CD8-positive, alpha-beta memory T cell (primary cell): ENCODE measurements around the gene SREK1. TPM values are rescaled to one million over a fixed set of nuclear protein-coding genes. Genes with fewer than 3 reads are reported as not detected.

Source experiments
- CTCF ChIA-PET: fragments of 350-600 bp; sonication (Branson Sonifier 250); formaldehyde crosslinking; loops from one replicate; lab custom pipeline; 2021; ENCODE audit warnings: antibody characterized with exemption; lab: Charles Lee
- POLR2A ChIA-PET: fragments of 350-600 bp; sonication (Branson Sonifier 250); formaldehyde crosslinking; loops from one replicate; lab custom pipeline; 2021; ENCODE audit warnings: antibody characterized with exemption; lab: Charles Lee
- DNase-seq, 5 donors: peaks; one replicate each; pipeline versions ENCODE4 v3.0.0 to v3.0.0-alpha.2; 2020 to 2022; ENCODE audit warnings: mixed read lengths in 1 of 5
- H3K27ac ChIP-seq: one replicate; pipeline ENCODE4 v1.7.0; 2013; ENCODE audit warnings: low read depth, mild to moderate bottlenecking, low read length, moderate library complexity
- H3K27me3 ChIP-seq: 2 replicates; pipeline ENCODE4 v1.7.0; 2013; ENCODE audit warnings: low read length, mild to moderate bottlenecking; ENCODE audit not compliant: insufficient read depth, poor library complexity, severe bottlenecking
- H3K36me3 ChIP-seq: 2 replicates; pipeline ENCODE4 v1.7.0; 2013; ENCODE audit warnings: mild to moderate bottlenecking, low read length, moderate library complexity; ENCODE audit not compliant: insufficient read depth
- H3K4me1 ChIP-seq: 2 replicates; pipeline ENCODE4 v1.7.0; 2013; ENCODE audit warnings: mild to moderate bottlenecking, low read length, moderate library complexity; ENCODE audit not compliant: insufficient read depth
- H3K4me3 ChIP-seq: 2 replicates; pipeline ENCODE4 v1.7.0; 2013; ENCODE audit warnings: mild to moderate bottlenecking, low read length
- H3K9me3 ChIP-seq: 2 replicates; pipeline ENCODE4 v1.7.0; 2013; ENCODE audit warnings: mild to moderate bottlenecking, low read length
- H3K27ac Mint-ChIP-seq, 8 donors: one replicate each; pipeline ENCODE4 v1.8.0; 2020 to 2021; ENCODE audit warnings: mixed read lengths in 8 of 8, mild to moderate bottlenecking in 6 of 8, inconsistent platforms in 3 of 8, moderate library complexity in 3 of 8
- H3K27me3 Mint-ChIP-seq, 2 donors: one replicate each; pipeline ENCODE4 v1.8.0; 2020 to 2021; ENCODE audit warnings: mixed read lengths in 2 of 2, mild to moderate bottlenecking in 1 of 2, moderate library complexity in 1 of 2
- H3K36me3 Mint-ChIP-seq, 3 donors: one replicate each; pipeline ENCODE4 v1.8.0; 2020 to 2021; ENCODE audit warnings: mixed read lengths in 3 of 3, inconsistent platforms in 1 of 3, mild to moderate bottlenecking in 1 of 3
- H3K4me1 Mint-ChIP-seq, 3 donors: one replicate each; pipeline ENCODE4 v1.8.0; 2020 to 2021; ENCODE audit warnings: mixed read lengths in 3 of 3, inconsistent platforms in 1 of 3, mild to moderate bottlenecking in 1 of 3
- H3K4me3 Mint-ChIP-seq, 7 donors: one replicate each; pipeline ENCODE4 v1.8.0; 2020 to 2021; ENCODE audit warnings: mixed read lengths in 7 of 7, mild to moderate bottlenecking in 6 of 7, moderate library complexity in 4 of 7, inconsistent platforms in 2 of 7
- H3K9me3 Mint-ChIP-seq, 5 donors: one replicate each; pipeline ENCODE4 v1.8.0; 2020 to 2022; ENCODE audit warnings: mixed read lengths in 5 of 5, mild to moderate bottlenecking in 3 of 5, moderate library complexity in 2 of 5, inconsistent platforms in 1 of 5
- polyA plus RNA-seq: library from polyadenylated mRNA; unstranded; fragments of 300-500 nt; fragmentation: Illumina TruSeq; gene quantifications from one replicate; pipeline ENCODE4 v1.2.3, GENCODE V29; 2021
- total RNA-seq, 2 experiments: library from RNA; stranded (reverse); gene quantifications; one replicate each; pipeline ENCODE4 v1.2.3, GENCODE V29; 2021

Gene SREK1, protein sequence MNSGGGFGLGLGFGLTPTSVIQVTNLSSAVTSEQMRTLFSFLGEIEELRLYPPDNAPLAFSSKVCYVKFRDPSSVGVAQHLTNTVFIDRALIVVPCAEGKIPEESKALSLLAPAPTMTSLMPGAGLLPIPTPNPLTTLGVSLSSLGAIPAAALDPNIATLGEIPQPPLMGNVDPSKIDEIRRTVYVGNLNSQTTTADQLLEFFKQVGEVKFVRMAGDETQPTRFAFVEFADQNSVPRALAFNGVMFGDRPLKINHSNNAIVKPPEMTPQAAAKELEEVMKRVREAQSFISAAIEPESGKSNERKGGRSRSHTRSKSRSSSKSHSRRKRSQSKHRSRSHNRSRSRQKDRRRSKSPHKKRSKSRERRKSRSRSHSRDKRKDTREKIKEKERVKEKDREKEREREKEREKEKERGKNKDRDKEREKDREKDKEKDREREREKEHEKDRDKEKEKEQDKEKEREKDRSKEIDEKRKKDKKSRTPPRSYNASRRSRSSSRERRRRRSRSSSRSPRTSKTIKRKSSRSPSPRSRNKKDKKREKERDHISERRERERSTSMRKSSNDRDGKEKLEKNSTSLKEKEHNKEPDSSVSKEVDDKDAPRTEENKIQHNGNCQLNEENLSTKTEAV
- total RNA-seq (10 to 100 TPM; 51.1 to 54.7 TPM), polyA plus RNA-seq (21.8 TPM)

DNA sequence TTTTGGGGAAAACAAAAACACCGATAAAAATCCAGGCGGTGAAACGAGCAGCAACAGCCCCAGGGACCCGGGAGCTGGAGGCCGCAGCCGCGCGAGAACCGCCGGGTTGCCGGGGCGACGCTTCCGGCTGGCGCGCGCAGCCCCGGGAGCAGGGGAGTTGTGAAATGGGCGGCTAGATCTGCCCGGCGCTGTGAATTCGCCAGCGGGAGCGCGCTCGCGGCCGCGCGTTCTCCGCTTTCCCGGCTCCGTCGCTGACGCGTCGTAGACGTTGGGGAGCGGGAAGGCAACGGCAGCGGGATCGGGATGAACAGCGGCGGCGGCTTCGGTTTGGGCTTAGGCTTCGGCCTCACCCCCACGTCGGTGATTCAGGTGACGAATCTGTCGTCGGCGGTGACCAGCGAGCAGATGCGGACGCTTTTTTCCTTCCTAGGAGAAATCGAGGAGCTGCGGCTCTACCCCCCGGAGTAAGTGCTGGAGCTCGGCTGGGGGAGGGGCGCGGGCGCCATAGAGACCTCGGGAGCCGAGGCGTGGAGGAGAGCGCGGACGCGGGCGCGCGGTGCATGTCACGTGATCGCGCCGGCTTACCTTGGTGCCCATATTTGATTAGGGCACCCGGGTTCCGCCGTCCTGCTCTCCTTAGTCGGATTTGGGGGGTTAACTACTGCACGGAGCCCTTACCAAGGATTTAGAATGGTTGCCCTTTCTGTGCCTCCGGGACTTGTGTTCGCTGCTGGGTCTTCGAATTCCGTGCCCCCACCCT is at the start of gene SREK1:
TSS of gene SREK1 (plus strand) at position 227 of the 760 bp plus-strand sequence. CDS start at position 304, 77 bp downstream.
- CTCF ChIA-PET, result interaction anchor here (1.4 kb wide), 1 partner anchor 383 kb away, joined by 4 read pairs; no protein-coding TSS in a partner anchor
- Mint-ChIP-seq H3K4me1 (peaks cover 31 to 61% (median 40%) of the 10 kb centered on the region in 3 donors), H3K27ac (peak within 1 kb of the TSS; percentile 99 to 100 (median 100)), H3K9me3 (no peaks in the 10 kb centered on the region), H3K27me3 (peaks cover 0 to 4% of the 10 kb centered on the region in 2 donors), H3K4me3 (peak within 1 kb of the TSS; percentile 98 to 100 (median 99)), H3K36me3 (peaks cover 0 to 20% (median 1%) of the 10 kb centered on the region in 3 donors)
- peak; percentile 83 to 90 (median 87) for DNase-seq
- peak within 1 kb of the TSS; percentile 99 for H3K27ac ChIP-seq
- peak within 1 kb of the TSS; percentile 70 for H3K4me3 ChIP-seq
- no peaks in the 10 kb centered on the region for H3K9me3 ChIP-seq
- POLR2A ChIA-PET, result interaction anchor here (0.5 to 1.5 kb wide), 4 partner anchors 12 to 581 kb away, joined by 3 to 16 read pairs (median 7); partner anchors contain the start of genes CENPK, ERBIN and PPWD1
- H3K36me3 ChIP-seq, result no peaks in the 10 kb centered on the region
- H3K4me1 ChIP-seq, result peaks cover 39% of the 10 kb centered on the region
- H3K27me3 ChIP-seq, result no peaks in the 10 kb centered on the region

GRCh38 chr5:66100851-66101250 is 43.2 kb upstream of the SREK1 start:
- Mint-ChIP-seq H3K36me3 (peaks cover 3 to 32% (median 4%) of the 10 kb centered on the region in 3 donors), H3K27ac (no peak overlapping the region), H3K4me3 (no peak overlapping the region), H3K4me1 (no peaks in the 10 kb centered on the region), H3K27me3 (peaks cover 0 to under 1% of the 10 kb centered on the region in 2 donors), H3K9me3 (peaks cover 40 to 71% (median 63%) of the 10 kb centered on the region in 5 donors)
- H3K27ac ChIP-seq, result no peak overlapping the region
- H3K27me3 ChIP-seq, result no peaks in the 10 kb centered on the region
- no peak overlapping the region for H3K4me3 ChIP-seq
- H3K36me3 ChIP-seq, result no peaks in the 10 kb centered on the region
- ChIA-PET POLR2A (no interaction called here), CTCF (no interaction called here)
- DNase-seq, result no peak
- no peaks in the 10 kb centered on the region for H3K4me1 ChIP-seq
- no peaks in the 10 kb centered on the region for H3K9me3 ChIP-seq

DNA sequence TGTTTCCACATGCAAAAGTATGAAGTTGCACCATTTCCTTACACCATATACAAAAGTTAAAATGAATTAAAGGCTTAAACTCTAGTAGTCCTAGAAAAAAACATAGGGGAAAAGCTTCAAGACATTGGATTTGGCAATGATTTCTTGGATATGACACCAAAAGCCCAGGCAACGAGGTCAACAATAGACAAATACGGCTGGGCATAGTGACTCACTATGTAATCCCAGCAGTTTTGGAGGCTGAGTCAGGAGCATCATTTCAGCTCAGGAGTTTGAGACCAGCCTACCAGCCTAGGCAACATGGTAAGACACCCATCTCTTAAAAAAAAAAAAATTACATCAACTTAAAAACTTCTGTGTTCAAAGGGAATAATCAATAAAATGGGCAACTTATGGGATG is 30.9 kb upstream of the SREK1 start:
- peaks cover 0 to 18% (median 2%) of the 10 kb centered on the region in 3 donors for H3K36me3 Mint-ChIP-seq
- no peak overlapping the region for H3K4me3 Mint-ChIP-seq
- H3K4me3 ChIP-seq, result no peak overlapping the region

DNA sequence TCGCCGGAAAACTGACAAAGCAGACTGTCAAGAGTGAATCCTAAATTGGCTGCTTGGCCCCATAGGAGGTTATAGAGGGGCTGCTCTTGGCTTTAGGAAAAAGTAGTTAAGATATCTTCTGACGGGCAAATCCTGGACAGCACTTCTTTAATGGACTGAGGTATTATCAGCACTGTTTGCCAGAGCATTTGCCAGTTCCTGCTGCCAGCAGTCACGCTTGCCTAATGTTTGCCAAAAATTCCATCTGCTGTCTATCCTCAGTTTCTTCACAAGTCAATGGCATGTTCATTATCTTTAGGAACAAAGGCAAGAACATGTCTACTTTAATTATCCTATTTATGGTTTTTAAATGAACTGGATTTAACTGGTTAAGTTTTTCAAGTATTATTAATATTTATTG is 25.8 kb upstream of the SREK1 start:
- peaks cover 0 to 12% (median 7%) of the 10 kb centered on the region in 5 donors for H3K9me3 Mint-ChIP-seq
- peaks cover 8 to 10% of the 10 kb centered on the region in 2 donors for H3K27me3 Mint-ChIP-seq
- Histone ChIP-seq H3K36me3 (no peaks in the 10 kb centered on the region), H3K4me3 (no peak overlapping the region), H3K27me3 (no peaks in the 10 kb centered on the region), H3K9me3 (no peaks in the 10 kb centered on the region), H3K4me1 (no peaks in the 10 kb centered on the region), H3K27ac (no peak overlapping the region)
- no peak overlapping the region for H3K4me3 Mint-ChIP-seq
- H3K4me1 Mint-ChIP-seq, result no peaks in the 10 kb centered on the region
- ChIA-PET POLR2A (no interaction called here), CTCF (no interaction called here)
- no peak overlapping the region for H3K27ac Mint-ChIP-seq
- peaks cover 0 to 14% (median 4%) of the 10 kb centered on the region in 3 donors for H3K36me3 Mint-ChIP-seq
- DNase-seq, result no peak

More for the DNA sequence above, 30.9 kb upstream of the SREK1 start:
- H3K27me3 Mint-ChIP-seq, result peaks cover 0 to 5% of the 10 kb centered on the region in 2 donors
- ChIA-PET CTCF (no interaction called here), POLR2A (no interaction called here)
- H3K4me1 Mint-ChIP-seq, result no peaks in the 10 kb centered on the region
- Histone ChIP-seq H3K36me3 (no peaks in the 10 kb centered on the region), H3K4me1 (no peaks in the 10 kb centered on the region), H3K27me3 (no peaks in the 10 kb centered on the region), H3K9me3 (no peaks in the 10 kb centered on the region), H3K27ac (no peak overlapping the region)
- DNase-seq, result no peak
- H3K27ac Mint-ChIP-seq, result no peak overlapping the region
- peaks cover 20 to 51% (median 45%) of the 10 kb centered on the region in 5 donors for H3K9me3 Mint-ChIP-seq

DNA sequence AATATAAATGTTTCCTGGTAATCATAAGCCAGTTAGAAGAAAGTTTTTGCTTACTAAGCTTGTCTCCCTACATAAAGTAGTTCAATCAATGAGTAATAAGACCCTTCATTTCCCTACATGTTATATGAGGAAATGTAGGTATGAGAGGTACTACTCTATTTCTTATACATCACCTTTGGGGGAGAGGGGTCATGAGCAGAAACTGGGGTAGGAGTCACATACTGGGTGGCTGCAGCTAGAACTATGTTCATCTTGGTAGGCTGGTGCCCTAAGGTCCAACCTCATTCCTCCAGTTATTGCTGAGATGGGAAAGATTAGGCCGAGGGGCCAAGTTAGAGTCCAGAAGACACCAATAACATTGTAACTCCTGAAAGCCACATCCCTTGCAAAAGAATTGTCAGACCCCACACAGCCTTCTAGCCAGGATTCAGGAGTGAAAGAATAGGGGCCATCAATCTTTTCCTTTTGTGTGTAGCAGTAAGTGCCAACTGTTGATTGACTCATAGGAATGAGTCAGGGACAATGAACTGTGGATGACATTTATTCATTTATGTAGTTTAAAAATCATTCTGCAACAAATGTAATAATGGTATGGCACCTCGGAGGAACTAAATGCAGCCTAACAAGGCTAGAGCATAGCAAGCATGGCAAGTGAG is 21.6 kb upstream of the SREK1 start:
- no peaks in the 10 kb centered on the region for H3K36me3 ChIP-seq
- Mint-ChIP-seq H3K27me3 (peaks cover 4 to 11% of the 10 kb centered on the region in 2 donors), H3K9me3 (no peaks in the 10 kb centered on the region), H3K4me3 (no peak overlapping the region), H3K4me1 (no peaks in the 10 kb centered on the region), H3K27ac (peak overlapping the region in 1 of 8 donors; percentile 24), H3K36me3 (peaks cover 0 to 11% (median 2%) of the 10 kb centered on the region in 3 donors)
- POLR2A ChIA-PET, result no interaction called here
- no peak overlapping the region for H3K27ac ChIP-seq
- no peak for DNase-seq
- no peaks in the 10 kb centered on the region for H3K9me3 ChIP-seq
- H3K27me3 ChIP-seq, result no peaks in the 10 kb centered on the region
- CTCF ChIA-PET, result no interaction called here
- H3K4me3 ChIP-seq, result no peak overlapping the region
- H3K4me1 ChIP-seq, result no peaks in the 10 kb centered on the region

DNA sequence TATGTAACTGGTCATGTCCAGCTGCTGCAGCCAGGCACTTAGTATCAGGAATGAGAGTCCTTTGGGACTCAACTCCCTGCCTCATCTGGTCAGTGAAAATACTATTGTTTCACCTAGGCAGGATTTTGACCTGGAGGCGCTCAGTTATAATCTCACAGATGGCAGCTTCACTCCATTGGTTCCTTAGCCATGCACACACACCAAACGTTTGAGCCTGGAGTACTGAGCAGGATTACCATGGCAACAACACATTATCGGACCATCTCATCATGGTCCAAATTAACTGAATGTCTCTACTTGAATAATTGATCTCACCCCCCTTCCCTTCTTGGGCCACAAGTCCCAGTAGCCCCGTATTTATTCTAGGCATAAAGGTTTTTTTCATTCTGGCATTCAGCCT is 15.0 kb upstream of the SREK1 start:
- H3K27ac Mint-ChIP-seq, result no peak overlapping the region
- H3K27ac ChIP-seq, result no peak overlapping the region
- peaks cover 4 to 8% (median 6%) of the 10 kb centered on the region in 5 donors for H3K9me3 Mint-ChIP-seq
- H3K4me3 Mint-ChIP-seq, result no peak overlapping the region
- H3K27me3 Mint-ChIP-seq, result peaks cover 2 to 11% of the 10 kb centered on the region in 2 donors
- H3K27me3 ChIP-seq, result no peaks in the 10 kb centered on the region
- H3K4me3 ChIP-seq, result no peak overlapping the region
- no peaks in the 10 kb centered on the region for H3K9me3 ChIP-seq
- CTCF ChIA-PET, result no interaction called here
- H3K36me3 ChIP-seq, result no peaks in the 10 kb centered on the region
- no peaks in the 10 kb centered on the region for H3K4me1 Mint-ChIP-seq
- peaks cover 0 to 21% (median 2%) of the 10 kb centered on the region in 3 donors for H3K36me3 Mint-ChIP-seq
- no peak for DNase-seq
- no peaks in the 10 kb centered on the region for H3K4me1 ChIP-seq
- POLR2A ChIA-PET, result no interaction called here

DNA sequence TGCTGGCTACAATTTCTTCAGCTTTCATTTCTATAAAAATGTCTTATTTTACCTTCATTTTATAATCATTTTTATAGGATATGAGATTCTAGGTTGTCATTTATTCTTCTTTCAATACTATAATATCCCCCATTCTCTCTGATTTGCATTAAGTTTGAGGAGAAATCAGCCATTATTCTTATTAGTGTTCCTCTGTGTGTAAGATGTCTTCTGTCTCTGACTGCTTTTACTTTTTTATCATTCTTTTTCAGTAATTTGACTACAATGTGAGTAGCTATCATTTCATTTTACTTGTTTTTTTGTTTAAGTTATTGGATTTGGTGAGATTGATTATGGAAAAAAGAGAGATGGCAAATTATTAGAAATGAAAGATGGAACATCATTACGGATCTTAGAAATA is 13.6 kb upstream of the SREK1 start:
- no peak overlapping the region for H3K4me3 Mint-ChIP-seq
- CTCF ChIA-PET, result no interaction called here
- POLR2A ChIA-PET, result no interaction called here
- no peak for DNase-seq
- Histone ChIP-seq H3K27ac (no peak overlapping the region), H3K36me3 (no peaks in the 10 kb centered on the region), H3K9me3 (no peaks in the 10 kb centered on the region), H3K4me3 (no peak overlapping the region), H3K27me3 (no peaks in the 10 kb centered on the region), H3K4me1 (no peaks in the 10 kb centered on the region)
- H3K4me1 Mint-ChIP-seq, result no peaks in the 10 kb centered on the region
- H3K36me3 Mint-ChIP-seq, result peaks cover 0 to 21% (median 4%) of the 10 kb centered on the region in 3 donors
- H3K9me3 Mint-ChIP-seq, result peaks cover 4 to 8% (median 6%) of the 10 kb centered on the region in 5 donors
- H3K27me3 Mint-ChIP-seq, result peaks cover 2 to 11% of the 10 kb centered on the region in 2 donors
- no peak overlapping the region for H3K27ac Mint-ChIP-seq
